HL-60 (cell line): ENCODE measurements around the gene STK17A.

ENCODE experiments used
- GABPA ChIP-seq: IDR thresholded peaks from 2 replicates; pipeline ENCODE4 v1.6.1; 2012; ENCODE audit warnings: low read depth
- POLR2AphosphoS5 ChIP-seq: IDR thresholded peaks from 2 replicates; pipeline ENCODE4 v1.6.1; 2012; ENCODE audit warnings: low read depth
- SPI1 ChIP-seq: IDR thresholded peaks from 2 replicates; pipeline ENCODE4 v1.6.1; 2012; ENCODE audit warnings: low read depth, mild to moderate bottlenecking, borderline replicate concordance
- TF ChIP-seq, protein P1 (sequence below): IDR thresholded peaks from one replicate; pipeline ENCODE4 v1.5.1; 2011; ENCODE audit warnings: low read length, control low read depth, inconsistent platforms; ENCODE audit not compliant: insufficient read depth

DNA sequence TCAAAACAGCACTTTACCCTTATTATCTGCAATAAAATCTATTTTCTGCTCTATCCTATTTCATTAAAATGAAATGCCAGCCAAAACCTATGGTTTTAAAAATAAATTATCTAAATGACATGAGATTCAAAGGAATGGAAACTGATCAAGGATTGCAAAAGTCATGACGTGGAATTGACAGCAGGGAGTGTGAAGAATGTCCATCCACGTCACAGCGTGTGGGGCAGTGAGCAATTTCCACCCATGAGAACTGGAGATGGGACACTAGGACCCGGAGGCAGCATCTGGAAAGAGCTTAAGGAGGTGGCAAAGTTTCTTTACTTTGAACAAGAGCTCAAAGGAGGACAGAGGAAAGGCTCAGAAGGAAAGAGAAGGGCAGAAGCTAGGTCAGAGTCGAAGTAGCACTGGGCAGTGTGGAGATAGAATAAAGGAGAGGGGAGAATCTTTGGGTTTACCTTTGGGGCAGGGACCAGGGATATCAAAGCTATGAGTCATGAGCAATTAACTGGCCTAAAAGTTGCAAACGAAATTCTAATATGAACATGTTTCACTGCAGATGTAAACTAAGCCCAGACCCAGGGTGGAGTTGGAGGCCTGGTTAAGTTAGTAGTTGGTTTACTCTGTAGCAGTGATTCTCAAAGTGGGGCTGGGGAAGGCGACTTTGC lies 24.9 kb upstream of the STK17A start:
- TF ChIP-seq, protein P1, sequence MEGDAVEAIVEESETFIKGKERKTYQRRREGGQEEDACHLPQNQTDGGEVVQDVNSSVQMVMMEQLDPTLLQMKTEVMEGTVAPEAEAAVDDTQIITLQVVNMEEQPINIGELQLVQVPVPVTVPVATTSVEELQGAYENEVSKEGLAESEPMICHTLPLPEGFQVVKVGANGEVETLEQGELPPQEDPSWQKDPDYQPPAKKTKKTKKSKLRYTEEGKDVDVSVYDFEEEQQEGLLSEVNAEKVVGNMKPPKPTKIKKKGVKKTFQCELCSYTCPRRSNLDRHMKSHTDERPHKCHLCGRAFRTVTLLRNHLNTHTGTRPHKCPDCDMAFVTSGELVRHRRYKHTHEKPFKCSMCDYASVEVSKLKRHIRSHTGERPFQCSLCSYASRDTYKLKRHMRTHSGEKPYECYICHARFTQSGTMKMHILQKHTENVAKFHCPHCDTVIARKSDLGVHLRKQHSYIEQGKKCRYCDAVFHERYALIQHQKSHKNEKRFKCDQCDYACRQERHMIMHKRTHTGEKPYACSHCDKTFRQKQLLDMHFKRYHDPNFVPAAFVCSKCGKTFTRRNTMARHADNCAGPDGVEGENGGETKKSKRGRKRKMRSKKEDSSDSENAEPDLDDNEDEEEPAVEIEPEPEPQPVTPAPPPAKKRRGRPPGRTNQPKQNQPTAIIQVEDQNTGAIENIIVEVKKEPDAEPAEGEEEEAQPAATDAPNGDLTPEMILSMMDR: no peak
- TF ChIP-seq POLR2AphosphoS5 (no peak), SPI1 (no peak), GABPA (no peak)
